Vagina (tissue), 2 donors: ENCODE measurements around the gene SPOPL.
"Not testable (repeated sequence)": the region's sequence is repeated elsewhere in the genome, so short reads cannot be mapped to it uniquely, and the experiment has no call there.

Experiments used
- CTCF ChIP-seq, 3 experiments: fragments of 450-650 bp in 2 of 3; fragments of 200-600 bp in 1 of 3; sonication (generic) in 1 of 3; IDR thresholded peaks; one replicate each; pipeline ENCODE4 v1.5.1; 2017 to 2019; ENCODE audit warnings: antibody characterized with exemption in 3 of 3, mild to moderate bottlenecking in 2 of 3, moderate library complexity in 2 of 3
- POLR2A ChIP-seq, 2 donors: fragments of 450-650 bp; IDR thresholded peaks; one replicate each; pipeline ENCODE4 v1.6.1; 2017; ENCODE audit warnings: antibody characterized with exemption in 2 of 2, mild to moderate bottlenecking in 2 of 2, moderate library complexity in 2 of 2
- POLR2AphosphoS5 ChIP-seq, 2 donors: sonication (generic); formaldehyde crosslinking; IDR thresholded peaks; one replicate each; pipeline ENCODE4 v1.9.0; 2017; ENCODE audit warnings: antibody characterized with exemption in 2 of 2, mild to moderate bottlenecking in 2 of 2, low read depth in 1 of 2; ENCODE audit not compliant: insufficient read depth in 1 of 2

- not testable (repeated sequence) for TF ChIP-seq CTCF (IDR thresholded peaks at IDR 0.05); POLR2AphosphoS5 (IDR thresholded peaks at IDR 0.05; ENCODE audit: insufficient read depth in 1 of 2, low read depth in 1 of 2); POLR2A (IDR thresholded peaks at IDR 0.05)
These were observed 42.6 kb downstream of the SPOPL start for GRCh38 chr2:138544206-138544605.
